ENCODE results near the gene ZEB1. TPM values are rescaled to one million over a fixed set of nuclear protein-coding genes. Genes with fewer than 3 reads are reported as not detected.

The ZEB1 gene
- polyA plus RNA-seq, 1 experiment: 154 TPM

DNA sequence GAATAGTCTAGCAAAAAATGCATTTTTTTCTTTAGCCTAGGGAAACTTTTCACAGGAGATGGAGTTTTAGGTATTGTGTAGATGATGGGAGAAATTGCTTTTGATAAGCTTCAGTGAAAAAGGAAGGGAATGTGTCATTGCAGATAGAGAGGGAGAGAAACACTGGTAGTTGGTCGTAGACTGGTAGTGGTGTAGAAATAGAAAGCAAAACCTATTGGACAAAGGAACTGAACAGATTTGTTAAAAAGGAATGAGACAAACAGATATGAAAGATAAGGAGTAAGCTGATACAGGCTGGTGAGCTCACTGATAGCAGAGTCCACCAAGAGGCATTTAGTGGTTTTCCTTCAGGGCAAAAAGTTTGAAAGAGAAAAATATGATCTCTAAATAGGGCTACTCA is 94.3 kb downstream of the ZEB1 start:
- no peak overlapping the region for H3K27ac ChIP-seq (ENCODE audit: low read depth, low read length)
- no peak overlapping the region for H3K4me3 ChIP-seq (ENCODE audit: low read depth, low read length)
- H3K27me3 ChIP-seq (ENCODE audit: control insufficient read depth, insufficient read depth, low read length): no peaks in the 10 kb centered on the region
- no peak for TF ChIP-seq CTCF (IDR thresholded peaks at IDR 0.05; ENCODE audit: low read depth, low read length)
- CTCF ChIA-PET: interaction anchor here (1.4 kb wide), 1 partner anchor 20 kb away, joined by 3 read pairs; no protein-coding TSS in a partner anchor
- DNase-seq (ENCODE audit: low read depth, low spot score): no peak
- POLR2A ChIA-PET: no interaction called here
- no peaks in the 10 kb centered on the region for H3K9me3 ChIP-seq (ENCODE audit: control insufficient read depth, insufficient read depth, low read length)

GRCh38 chr10:31418481-31418880 is 99.5 kb downstream of the ZEB1 start:
- TF ChIP-seq CTCF (IDR thresholded peaks at IDR 0.05; ENCODE audit: low read depth, low read length): no peak
- no peak for DNase-seq (ENCODE audit: low read depth, low spot score)
- CTCF ChIA-PET: no interaction called here
- POLR2A ChIA-PET: no interaction called here
- H3K4me3 ChIP-seq (ENCODE audit: low read depth, low read length): no peak overlapping the region
- H3K27ac ChIP-seq (ENCODE audit: low read depth, low read length): no peak overlapping the region
- H3K27me3 ChIP-seq (ENCODE audit: control insufficient read depth, insufficient read depth, low read length): no peaks in the 10 kb centered on the region
- H3K9me3 ChIP-seq (ENCODE audit: control insufficient read depth, insufficient read depth, low read length): no peaks in the 10 kb centered on the region

- Histone ChIP-seq H3K27me3 (ENCODE audit: control insufficient read depth, insufficient read depth, low read length) (no peaks in the 10 kb centered on the region), H3K27ac (ENCODE audit: low read depth, low read length) (no peak overlapping the region), H3K4me3 (ENCODE audit: low read depth, low read length) (no peak overlapping the region), H3K9me3 (ENCODE audit: control insufficient read depth, insufficient read depth, low read length) (no peaks in the 10 kb centered on the region)
- ChIA-PET CTCF (no interaction called here), POLR2A (no interaction called here)
- no peak for TF ChIP-seq CTCF (IDR thresholded peaks at IDR 0.05; ENCODE audit: low read depth, low read length)
- no peak for DNase-seq (ENCODE audit: low read depth, low spot score)
Measured at GRCh38 chr10:31419394-31420063, 100.5 kb downstream of the ZEB1 start.

DNA sequence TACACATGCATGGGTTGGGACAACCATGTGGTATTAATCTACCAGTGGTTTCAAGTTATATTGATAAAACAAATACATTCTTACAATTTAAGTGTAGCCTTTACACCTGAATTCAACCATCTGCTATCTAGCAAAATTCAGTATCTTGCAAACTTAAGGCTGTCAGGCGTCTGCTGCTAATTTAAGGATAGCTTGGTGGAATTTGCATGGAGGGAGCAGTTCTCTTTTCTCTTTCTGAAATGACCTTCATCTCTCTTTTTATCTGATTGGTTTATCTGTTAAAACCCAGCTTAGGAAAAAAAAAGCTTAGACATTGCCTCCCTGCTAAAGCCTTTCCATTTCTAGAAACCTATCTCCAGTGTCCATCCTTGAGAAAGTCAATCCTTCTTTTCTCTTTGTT is 102.3 kb downstream of the ZEB1 start:
- H3K27ac ChIP-seq (ENCODE audit: low read depth, low read length): no peak overlapping the region
- POLR2A ChIA-PET: no interaction called here
- CTCF ChIA-PET: no interaction called here
- no peak for DNase-seq (ENCODE audit: low read depth, low spot score)
- no peaks in the 10 kb centered on the region for H3K27me3 ChIP-seq (ENCODE audit: control insufficient read depth, insufficient read depth, low read length)
- no peaks in the 10 kb centered on the region for H3K9me3 ChIP-seq (ENCODE audit: control insufficient read depth, insufficient read depth, low read length)
- no peak for TF ChIP-seq CTCF (IDR thresholded peaks at IDR 0.05; ENCODE audit: low read depth, low read length)
- no peak overlapping the region for H3K4me3 ChIP-seq (ENCODE audit: low read depth, low read length)

GRCh38 chr10:31422634-31423033 is 103.6 kb downstream of the ZEB1 start:
- no peaks in the 10 kb centered on the region for H3K27me3 ChIP-seq (ENCODE audit: control insufficient read depth, insufficient read depth, low read length)
- ChIA-PET POLR2A (no interaction called here), CTCF (no interaction called here)
- no peak overlapping the region for H3K27ac ChIP-seq (ENCODE audit: low read depth, low read length)
- TF ChIP-seq CTCF (IDR thresholded peaks at IDR 0.05; ENCODE audit: low read depth, low read length): no peak
- no peaks in the 10 kb centered on the region; the same call in 1 of the 2 replicates for H3K9me3 ChIP-seq (ENCODE audit: control insufficient read depth, insufficient read depth, low read length)
- H3K4me3 ChIP-seq (ENCODE audit: low read depth, low read length): no peak overlapping the region
- no peak for DNase-seq (ENCODE audit: low read depth, low spot score)
